Lower lobe of right lung (tissue), 2 donors: ENCODE results near the gene ACP6. TPM values are rescaled to one million over a fixed set of nuclear protein-coding genes. Genes with fewer than 3 reads are reported as not detected.

Source experiments
- ATAC-seq, 2 donors: fragments of 200-7000 bp; cut with Tn5 transposase; one replicate each; pipeline ENCODE4 v1.9.1; 2020 to 2022; ENCODE audit warnings: mild to moderate bottlenecking in 2 of 2, moderate library complexity in 2 of 2
- DNase-seq: peaks from one replicate; pipeline ENCODE4 v3.0.0-alpha.2; 2020
- H3K27ac ChIP-seq: fragments of 200-600 bp; one replicate; pipeline ENCODE4 v1.8.0; 2022
- H3K27me3 ChIP-seq: fragments of 200-600 bp; one replicate; pipeline ENCODE4 v1.8.0; 2022; ENCODE audit warnings: low read depth
- H3K36me3 ChIP-seq: fragments of 200-600 bp; one replicate; pipeline ENCODE4 v1.8.0; 2022; ENCODE audit warnings: mild to moderate bottlenecking
- H3K4me1 ChIP-seq: fragments of 200-600 bp; one replicate; pipeline ENCODE4 v1.8.0; 2022
- H3K4me3 ChIP-seq: fragments of 200-600 bp; one replicate; pipeline ENCODE4 v1.8.0; 2022; ENCODE audit warnings: mild to moderate bottlenecking
- H3K9me3 ChIP-seq: fragments of 200-600 bp; one replicate; pipeline ENCODE4 v1.8.0; 2022
- CTCF ChIP-seq: fragments of 200-600 bp; IDR thresholded peaks from one replicate; pipeline ENCODE4 v1.8.0; 2022; ENCODE audit warnings: antibody characterized with exemption, mild to moderate bottlenecking
- intact Hi-C: fragments of 100-400 bp; cut with DNase I; formaldehyde crosslinking; loops from one replicate; pipeline ENCODE4 v1.11.0; 2022
- total RNA-seq: library from RNA; stranded (reverse); fragmentation: NEBNext Ultra II Directional; extraction: Animal tissue kit (Norgen Biotek cat#: 25700); gene quantifications from one replicate; pipeline ENCODE4 v1.2.1, GENCODE V29; 2021
- donor health status: DM: no; HTN: yes; CAD: no; lungs with severe emphysema.

Gene ACP6
- total RNA-seq, 1 donor from 2014 or later, result 16.4 TPM

- no peaks in the 10 kb centered on the region for H3K9me3 ChIP-seq
- intact Hi-C loops, result no loop called here
- TF ChIP-seq CTCF, result no peak
- no peaks in the 10 kb centered on the region for H3K27me3 ChIP-seq
- H3K4me3 ChIP-seq, result no peak overlapping the region
- no peak for ATAC-seq
- no peak overlapping the region for H3K27ac ChIP-seq
- H3K36me3 ChIP-seq, result no peaks in the 10 kb centered on the region
- DNase-seq, result no peak
- H3K4me1 ChIP-seq, result peaks cover 8% of the 10 kb centered on the region
Observed at GRCh38 chr1:147636314-147636713, 34.0 kb downstream of the ACP6 start.

- Histone ChIP-seq H3K4me3 (no peak overlapping the region), H3K27me3 (no peaks in the 10 kb centered on the region), H3K36me3 (no peaks in the 10 kb centered on the region), H3K9me3 (no peaks in the 10 kb centered on the region), H3K27ac (no peak overlapping the region), H3K4me1 (no peaks in the 10 kb centered on the region)
- intact Hi-C loops, result no loop called here
- ATAC-seq (peak; percentile 67 to 81), DNase-seq (no peak)
- no peak for TF ChIP-seq CTCF
Observed at GRCh38 chr1:147635342-147635741, 35.0 kb downstream of the ACP6 start.

GRCh38 chr1:147634645-147635044, 35.7 kb downstream of the ACP6 start:
- Histone ChIP-seq H3K36me3 (no peaks in the 10 kb centered on the region), H3K27ac (no peak overlapping the region), H3K9me3 (no peaks in the 10 kb centered on the region), H3K27me3 (no peaks in the 10 kb centered on the region), H3K4me3 (no peak overlapping the region), H3K4me1 (no peaks in the 10 kb centered on the region)
- peak; percentile 52 to 61 for ATAC-seq
- intact Hi-C loops, result no loop called here
- TF ChIP-seq CTCF, result no peak
- no peak for DNase-seq

- Histone ChIP-seq H3K9me3 (no peaks in the 10 kb centered on the region), H3K27me3 (no peaks in the 10 kb centered on the region), H3K4me3 (no peak overlapping the region), H3K4me1 (no peaks in the 10 kb centered on the region), H3K27ac (no peak overlapping the region), H3K36me3 (no peaks in the 10 kb centered on the region)
- no peak for ATAC-seq
- no peak for TF ChIP-seq CTCF
- DNase-seq, result no peak
- intact Hi-C loops, result no loop called here
Observed at GRCh38 chr1:147633759-147634158, 36.6 kb downstream of the ACP6 start.

GRCh38 chr1:147631839-147632238, 38.5 kb downstream of the ACP6 start:
- no peaks in the 10 kb centered on the region for H3K9me3 ChIP-seq
- TF ChIP-seq CTCF, result no peak
- H3K27ac ChIP-seq, result no peak overlapping the region
- H3K27me3 ChIP-seq, result no peaks in the 10 kb centered on the region
- intact Hi-C loops, result no loop called here
- no peaks in the 10 kb centered on the region for H3K4me1 ChIP-seq
- no peak overlapping the region for H3K4me3 ChIP-seq
- no peak for DNase-seq
- H3K36me3 ChIP-seq, result no peaks in the 10 kb centered on the region
- no peak for ATAC-seq

GRCh38 chr1:147630447-147630846, 39.9 kb downstream of the ACP6 start:
- Histone ChIP-seq H3K27ac (no peak overlapping the region), H3K4me1 (no peaks in the 10 kb centered on the region), H3K4me3 (no peak overlapping the region), H3K27me3 (no peaks in the 10 kb centered on the region), H3K36me3 (no peaks in the 10 kb centered on the region), H3K9me3 (no peaks in the 10 kb centered on the region)
- no peak for DNase-seq
- TF ChIP-seq CTCF, result no peak
- intact Hi-C loops, result no loop called here
- no peak for ATAC-seq
